GM21529 (cell line): ENCODE measurements around the gene PLXNA2.

Experiments
- ATAC-seq: cut with Tn5 transposase; IDR thresholded peaks from one replicate; pipeline ENCODE4 v1.9.1; 2021; ENCODE audit not compliant: unreplicated experiment

PLXNA2 gene

DNA sequence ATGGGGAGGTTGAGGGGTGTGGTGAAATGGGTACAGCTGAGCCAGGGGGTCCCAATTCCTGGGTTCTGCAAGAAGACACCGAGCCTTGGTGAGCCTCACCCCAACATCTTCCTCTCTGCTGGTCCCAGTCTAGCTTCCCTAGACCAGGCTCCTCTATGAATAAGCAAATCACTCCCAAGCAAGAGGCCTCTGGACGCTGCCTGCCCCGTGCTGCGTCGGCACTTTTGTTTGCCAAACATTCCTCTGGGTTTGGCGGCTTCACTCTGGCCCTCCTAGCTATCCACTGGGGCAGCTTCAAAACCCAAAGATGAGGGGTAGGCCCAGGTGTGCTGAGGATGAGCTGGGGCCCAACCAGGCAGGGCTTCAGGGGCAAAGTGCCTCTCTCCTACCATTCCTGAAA, 196.2 kb downstream of the PLXNA2 start:
- no peak for ATAC-seq

DNA sequence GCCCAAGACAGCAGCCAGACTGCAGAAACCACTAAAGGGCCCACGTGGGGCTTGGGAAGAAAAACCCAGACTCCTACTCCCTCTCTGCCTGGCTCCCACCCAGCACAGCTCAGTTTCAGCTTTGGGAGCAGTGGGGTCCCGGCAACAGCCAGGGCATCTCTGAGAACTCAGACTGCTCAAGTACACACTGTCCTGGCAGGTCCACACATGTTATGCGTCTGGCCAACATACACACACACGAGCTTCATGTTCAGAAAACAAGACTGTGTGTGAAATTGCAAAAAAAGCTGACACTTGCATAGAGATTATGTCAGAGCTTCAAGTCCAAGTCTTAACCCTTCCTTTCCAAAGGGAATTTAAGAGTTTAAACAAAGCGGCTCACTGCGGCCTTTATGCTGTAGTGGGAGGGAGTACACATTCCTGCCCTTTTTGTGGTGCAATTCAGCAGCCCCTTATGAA, 196.7 kb downstream of the PLXNA2 start:
- no peak for ATAC-seq

DNA sequence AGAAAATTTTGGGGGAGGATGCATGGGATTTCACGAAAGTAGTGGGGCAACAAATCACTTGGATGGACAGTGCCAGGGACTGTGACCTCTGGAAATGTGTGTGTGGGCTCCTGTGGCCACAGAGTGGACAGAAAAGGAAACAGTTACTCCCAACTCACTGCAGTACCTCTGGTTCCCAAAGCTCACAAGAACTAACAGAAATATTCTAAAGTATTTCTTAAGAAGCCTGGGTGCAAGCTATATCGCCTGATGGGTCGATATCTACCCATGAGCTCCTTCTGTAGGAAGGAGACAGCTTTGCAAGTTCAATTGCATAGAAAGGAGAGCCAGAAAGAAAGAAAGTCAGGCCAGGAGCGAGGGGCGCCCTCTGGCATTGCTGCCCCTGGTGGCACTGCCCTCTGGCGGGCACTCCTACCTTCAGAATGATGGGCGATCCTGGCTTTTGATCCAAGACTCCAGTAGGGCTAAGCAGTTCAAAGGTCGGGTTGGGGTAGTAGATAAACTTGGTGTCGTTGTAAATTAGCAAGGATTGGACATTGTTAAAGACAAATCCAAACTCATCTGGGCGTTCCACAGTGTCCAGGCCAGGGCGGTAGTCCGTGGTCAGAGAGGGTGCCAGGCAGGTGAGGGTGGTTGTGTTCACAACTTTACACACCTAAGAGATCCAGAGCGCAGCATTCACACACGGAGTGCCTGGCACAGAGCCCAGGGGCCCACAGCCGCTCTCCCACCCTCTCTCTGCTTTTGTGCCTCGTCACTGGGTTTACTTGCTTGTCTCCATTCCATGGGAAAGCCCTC, 198.5 kb downstream of the PLXNA2 start:
- ATAC-seq = no peak

DNA sequence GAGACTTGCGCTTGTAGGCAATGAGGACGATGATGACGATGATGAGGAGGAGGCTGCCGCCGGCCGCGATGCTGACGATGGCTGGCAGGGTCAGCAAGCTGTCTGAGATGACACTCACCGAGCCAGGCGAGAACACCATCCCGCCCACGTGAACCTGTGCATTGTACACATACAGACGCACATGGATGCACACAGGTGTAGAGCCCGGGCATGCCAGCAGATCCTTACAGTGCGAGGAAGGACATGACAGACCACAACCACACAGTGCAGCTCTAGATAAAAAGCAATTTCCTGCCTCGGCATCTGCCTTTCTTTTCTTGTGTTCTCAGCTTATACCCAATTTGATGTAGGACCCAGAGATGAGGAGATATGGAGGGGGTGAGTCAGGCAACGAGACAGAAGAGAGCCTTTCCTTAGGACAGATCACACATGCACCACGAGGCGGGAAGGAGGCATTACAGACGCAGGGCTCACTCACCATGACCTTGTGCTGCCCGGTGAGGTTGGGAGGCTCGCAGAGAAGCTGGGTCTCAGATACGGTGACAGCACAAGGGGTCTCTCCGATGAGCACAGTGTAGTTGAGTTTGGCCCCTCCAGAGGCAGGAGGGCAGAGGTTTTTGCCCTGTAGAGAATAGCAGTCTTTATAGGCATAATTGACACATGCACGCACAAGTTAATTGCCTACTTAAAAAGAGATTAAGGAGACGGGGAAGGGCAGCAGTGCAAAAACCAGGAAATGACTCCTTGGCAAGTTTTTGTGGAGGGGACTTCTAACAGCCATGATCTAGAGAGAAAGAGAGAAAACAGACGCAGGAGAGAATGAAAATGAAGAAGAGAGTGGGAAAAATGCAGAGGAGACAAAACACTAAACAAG, 199.4 kb downstream of the PLXNA2 start:
- no peak for ATAC-seq

DNA sequence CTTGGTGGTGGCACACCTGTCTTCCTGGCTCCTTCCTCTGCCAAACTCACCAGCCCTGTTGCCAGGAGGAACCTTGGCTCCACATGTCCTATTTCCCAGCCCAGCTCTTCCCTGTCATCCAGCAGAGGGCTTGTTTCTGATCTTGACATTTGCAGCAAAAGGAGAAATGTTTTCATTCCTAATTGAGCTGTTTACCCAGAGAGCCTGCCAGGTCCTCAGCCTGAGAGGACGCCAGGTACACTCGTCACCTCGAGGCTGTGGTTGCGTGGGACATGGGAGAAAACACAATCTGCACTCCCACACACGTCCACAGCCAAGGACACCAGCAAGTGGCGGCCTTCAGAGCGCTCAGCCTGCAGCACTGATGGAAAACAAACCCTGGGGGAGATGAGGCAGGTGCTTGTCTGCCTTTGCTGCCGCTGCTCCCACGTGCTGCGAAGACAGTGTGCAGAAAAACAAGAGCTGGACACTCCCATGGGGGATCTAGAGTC, 200.4 kb downstream of the PLXNA2 start:
- no peak for ATAC-seq

DNA sequence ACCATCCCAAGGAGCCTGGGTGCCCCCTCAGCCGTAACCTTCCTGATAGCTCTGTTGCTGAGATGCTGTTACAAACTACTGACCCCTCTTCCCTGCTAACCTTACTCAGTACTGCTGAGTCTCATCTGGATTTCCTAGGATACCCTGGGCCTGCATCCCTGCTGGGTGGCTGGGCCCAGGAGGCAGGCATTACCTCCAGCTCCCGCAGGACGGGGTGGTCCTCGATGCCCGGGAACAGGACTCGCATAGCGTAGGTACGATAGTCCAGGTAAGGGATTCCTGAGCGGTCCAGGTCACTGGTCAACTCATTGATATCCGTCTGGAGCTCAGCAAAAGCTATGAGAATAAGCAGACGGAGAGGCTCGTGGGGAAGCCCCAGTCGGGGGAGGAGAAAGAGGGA, 201.3 kb downstream of the PLXNA2 start:
- no peak for ATAC-seq

DNA sequence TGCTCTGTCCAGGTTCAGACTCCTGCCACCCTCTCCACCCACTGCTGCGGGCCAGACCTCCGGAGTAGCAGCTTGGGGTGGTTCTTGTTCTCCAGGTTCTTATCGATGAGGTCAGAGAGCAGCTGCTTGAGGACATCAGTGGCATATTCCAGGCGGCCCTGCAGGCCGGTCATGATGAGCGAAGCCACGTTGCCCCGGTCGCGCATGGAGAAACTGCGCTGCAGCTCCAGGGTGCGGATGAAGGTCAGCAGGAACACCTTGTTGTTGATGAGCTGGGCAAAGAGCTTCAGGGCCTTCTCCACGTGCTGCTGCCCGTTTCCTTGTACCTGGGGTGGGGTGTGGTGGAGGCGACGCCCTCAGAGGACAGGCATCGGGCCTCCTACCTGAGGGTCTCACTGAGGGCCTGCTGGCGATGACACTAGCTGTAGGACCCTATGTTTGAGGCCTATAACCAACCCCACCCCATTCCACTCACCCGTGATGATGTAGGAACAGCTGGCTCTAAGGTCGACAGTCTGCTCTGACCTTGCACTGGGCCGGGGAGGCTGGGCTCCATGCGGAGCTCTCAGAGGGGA, 202.1 kb downstream of the PLXNA2 start:
- ATAC-seq = no peak

DNA sequence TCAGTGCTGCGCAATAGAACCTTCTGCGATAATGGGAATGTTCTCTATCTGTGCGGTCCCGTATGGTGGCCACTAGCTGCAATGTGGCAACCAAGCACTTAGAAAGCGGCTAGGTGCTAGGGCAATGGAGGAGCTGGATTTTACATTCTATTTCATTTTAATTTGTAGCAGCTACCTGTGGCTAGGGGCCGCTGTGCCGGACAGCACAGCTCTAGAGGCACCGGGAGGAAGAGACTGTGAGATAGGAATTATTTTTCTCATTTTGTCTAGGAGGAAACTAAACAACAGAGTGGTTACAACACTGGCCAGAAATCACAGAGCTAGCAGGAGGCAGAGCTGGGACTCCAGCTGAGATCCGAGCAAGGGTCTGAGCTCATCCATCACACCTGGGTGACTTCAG, 202.7 kb downstream of the PLXNA2 start:
- ATAC-seq = no peak

DNA sequence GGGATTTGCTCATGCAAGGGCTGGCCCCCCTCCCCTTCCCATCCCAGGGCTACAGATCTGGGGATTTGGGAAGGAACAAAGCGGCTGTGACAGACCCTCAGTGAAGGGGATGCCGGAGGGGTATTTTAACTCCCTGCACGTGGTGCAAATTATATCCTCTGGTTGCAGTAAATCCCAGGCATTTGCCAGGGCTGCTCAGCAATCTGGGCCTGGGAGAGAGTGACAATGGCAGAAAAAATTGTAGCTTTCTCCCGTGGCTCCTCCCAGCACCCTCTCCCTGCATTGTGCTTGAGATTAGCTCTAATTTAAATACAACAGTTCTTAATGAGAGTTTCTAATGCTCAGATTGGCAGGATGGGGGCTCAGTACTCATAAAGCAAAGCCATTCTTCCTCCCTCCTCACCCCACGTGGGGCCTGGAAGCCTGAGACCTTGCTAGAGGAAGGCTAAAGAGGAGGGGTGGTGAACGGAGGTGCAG, 203.3 kb downstream of the PLXNA2 start:
- no peak for ATAC-seq

DNA sequence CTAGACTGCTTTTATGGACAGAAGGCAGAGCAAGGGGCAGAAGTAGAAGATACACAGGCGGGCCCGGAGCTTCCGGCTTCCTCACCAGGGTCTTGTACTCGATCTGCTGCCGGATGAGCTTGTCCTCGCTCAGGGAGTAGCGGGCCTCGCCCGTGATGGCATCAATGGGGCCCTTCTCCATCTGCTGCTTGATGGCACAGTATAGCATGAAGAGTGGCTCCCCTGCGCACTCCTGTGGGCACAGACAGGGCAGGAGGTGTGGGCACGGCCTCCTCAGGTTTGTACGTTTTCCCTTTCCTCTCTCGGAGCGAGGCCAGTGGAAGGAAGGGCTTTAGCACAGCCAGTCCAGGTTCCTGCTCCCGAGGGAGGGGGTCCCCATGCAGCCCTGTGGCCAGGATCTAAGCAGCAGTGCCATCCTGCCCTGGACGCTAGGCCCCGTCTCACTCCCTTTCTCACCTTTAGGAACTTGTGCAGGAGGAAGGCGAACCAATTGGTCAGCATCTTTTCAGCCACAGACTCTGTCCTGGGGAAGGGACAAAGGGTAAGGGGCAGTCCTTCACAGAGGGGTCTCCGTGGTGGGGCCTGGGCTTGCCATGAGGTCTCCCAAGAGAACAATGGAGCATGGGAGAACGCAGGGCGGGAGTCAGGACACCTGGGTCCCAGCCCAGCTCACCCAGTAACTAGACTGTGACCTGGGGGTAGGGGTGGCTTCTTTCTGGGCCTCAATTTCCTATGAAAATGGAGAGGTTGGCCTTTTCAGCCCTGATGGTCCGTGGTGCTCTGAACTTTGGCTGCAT, 204.4 kb downstream of the PLXNA2 start:
- no peak for ATAC-seq

DNA sequence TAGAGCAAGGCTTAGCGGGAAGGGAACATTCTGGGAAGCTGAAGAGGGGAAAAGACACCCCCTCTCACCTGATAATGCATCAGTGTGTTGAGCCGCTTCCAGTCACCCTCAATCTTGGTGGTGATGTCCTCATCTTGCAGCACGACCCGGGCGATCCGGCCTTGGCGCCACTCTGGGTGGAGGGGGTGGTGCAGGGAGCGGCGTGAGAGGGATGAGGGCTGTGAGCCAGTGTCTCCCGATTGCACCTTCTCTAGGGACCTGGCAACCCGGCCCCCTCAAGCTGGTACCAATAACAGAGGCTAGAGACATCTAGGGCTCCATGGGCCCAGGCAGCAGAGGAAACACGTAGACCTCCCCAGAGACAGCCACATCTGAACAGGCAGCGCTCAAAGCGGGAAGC, 205.9 kb downstream of the PLXNA2 start:
- no peak for ATAC-seq

DNA sequence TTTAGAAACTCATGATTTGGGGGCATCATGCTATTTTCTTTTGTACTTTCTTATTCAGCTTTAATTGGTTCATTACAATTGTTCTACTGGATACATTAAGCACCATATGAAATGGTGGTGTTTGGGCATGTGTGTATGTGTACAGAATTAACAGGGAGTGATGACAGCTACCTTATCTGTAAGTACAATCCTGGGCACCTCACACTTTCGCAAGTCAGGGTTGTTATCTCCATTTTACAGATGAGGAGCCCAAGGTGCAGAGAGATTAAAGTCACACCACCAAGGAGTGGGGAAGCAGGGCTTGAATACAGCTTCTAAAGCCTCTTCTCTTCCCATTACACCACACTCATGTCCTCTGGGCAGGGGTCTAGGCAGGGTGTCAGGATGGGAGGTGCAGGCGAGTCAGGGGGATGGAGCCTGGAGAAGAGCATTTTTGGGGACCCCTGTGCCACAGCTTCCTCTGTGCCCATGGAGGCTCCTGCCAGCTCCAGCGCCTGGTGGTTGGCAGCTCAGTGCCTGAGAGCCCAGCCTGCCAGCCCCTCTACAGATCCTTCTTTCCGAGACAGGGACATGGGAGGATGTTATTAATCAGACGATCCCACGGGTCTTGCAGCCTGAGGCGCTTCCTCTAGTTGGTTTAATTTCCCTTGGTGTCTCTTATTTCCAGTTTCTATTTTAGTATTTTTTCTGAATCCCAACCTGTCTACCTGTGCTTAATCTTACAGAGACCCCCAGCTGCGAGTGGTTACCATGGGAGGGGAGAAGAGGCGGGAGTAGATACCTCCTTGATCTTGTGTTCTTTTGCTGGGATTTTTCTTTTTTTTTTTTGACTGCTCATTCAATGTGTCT, 207.0 kb downstream of the PLXNA2 start:
- no peak for ATAC-seq

DNA sequence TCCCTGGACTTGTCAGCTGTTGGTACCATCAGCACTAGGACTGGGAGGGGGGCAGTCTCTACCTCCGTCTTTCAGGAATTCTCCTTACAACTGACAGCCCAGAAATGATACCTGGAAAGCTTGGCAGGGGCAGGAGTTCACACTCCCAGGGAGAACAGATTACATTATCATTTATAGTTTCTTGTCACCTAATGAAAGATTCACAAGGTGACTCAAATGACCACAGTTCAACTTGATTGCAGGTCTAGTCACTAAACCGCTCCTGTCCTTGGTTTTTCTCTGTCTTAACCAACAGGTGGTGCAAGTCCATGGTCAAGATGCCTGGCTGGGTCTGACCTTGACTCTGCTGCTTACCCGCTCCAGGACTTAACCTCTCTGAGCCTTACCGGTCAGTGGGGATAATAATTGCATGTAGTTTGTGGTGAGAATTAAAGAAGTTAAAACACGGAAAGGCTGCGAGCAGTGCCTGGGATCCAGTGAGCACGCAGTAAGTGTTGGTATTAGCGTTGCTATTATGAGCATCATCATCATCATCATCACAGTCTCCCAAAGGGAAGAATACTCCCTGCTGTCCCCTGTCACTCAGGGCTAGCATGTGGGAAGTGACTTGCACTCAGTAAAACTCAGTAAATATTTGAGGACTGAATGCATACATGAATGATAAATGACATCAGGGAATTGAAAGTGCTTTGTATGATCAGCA, 207.9 kb downstream of the PLXNA2 start:
- no peak for ATAC-seq

DNA sequence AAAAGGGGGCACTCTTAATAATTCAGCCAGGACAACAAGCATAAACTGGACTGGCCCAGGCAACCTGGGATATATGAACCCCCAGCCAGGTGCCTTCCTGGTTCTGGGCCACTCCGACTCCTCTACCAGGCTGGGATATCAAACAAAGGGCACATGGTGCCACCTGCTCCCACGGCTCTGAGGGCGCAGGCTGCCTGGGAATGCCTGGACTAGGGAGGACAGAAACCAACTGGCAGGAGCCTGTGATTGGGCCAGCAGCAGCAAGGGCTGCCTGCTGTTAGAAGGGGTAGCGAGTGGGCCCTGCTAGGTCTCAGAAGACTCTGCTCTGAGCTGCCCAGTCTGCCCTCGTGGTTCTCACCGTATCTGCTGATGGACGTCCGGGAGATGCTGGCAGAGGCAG, 210.0 kb downstream of the PLXNA2 start:
- ATAC-seq = no peak

DNA sequence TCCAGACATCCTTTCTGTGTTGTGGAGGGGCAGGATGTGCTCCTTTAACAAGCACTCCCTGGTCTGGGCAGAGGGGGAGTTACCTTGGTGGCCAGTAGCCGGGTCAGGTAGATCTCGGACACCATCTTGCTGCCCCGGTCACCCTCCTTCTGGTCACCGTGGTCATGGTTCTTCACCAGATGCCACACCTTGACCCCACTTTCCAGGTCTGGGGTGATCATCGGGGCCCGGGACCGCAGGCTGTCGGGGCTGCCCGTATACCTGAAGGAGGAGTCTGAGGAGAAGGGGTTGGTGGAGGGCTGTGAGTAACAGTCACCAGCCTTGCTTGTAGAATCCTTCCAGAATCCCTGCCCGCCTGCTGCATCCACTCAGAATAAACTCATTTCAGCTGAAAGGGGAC, 210.9 kb downstream of the PLXNA2 start:
- no peak for ATAC-seq

DNA sequence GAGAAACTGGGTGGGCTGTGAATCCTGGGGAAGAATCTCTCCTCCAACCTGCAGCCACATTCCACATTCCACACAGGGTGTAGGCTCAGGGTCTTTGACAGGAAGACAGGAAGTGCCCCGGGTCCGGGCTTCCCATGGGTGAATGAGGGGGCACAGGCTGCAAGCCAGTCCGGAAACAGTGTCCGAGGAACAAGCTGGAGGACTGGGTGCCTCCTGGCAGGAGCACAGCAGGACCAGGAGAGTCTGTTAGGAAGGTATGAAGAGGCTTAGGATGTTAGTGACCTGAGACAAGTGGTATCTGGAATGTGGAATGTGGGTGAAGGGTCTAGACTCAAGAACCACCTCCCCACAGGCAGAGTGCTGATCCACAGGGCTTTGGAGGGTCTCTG, 212.3 kb downstream of the PLXNA2 start:
- ATAC-seq = no peak

DNA sequence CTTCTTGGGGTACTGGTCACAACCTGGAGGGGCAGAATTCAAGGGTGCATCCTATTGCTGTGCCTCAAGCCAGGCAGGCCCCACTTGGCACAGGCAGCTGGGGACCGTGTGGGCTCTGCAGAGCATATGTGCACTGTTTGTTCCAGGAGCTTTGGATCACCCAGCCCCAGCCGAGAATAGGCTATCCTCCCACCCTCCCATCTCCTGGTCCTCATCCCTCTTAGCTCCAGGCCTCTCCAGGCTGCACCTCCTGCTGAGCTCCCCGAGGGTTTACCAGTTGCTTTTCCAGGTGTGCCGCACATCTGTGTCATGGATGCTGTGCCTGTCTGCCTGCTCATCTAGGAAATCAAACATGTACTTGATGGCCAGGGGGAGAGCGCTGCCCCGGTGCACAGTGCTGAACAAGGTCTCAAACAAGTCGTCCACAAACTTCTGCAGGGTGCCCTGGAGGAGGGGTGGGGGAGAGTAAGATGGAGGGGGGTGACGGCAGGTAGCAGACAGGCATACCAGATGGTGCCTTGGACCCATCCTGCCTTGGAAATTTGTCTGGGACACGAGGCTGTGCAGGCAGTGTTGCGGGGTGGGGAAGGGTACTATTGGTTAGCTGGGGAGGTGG, 212.8 kb downstream of the PLXNA2 start:
- no peak for ATAC-seq

DNA sequence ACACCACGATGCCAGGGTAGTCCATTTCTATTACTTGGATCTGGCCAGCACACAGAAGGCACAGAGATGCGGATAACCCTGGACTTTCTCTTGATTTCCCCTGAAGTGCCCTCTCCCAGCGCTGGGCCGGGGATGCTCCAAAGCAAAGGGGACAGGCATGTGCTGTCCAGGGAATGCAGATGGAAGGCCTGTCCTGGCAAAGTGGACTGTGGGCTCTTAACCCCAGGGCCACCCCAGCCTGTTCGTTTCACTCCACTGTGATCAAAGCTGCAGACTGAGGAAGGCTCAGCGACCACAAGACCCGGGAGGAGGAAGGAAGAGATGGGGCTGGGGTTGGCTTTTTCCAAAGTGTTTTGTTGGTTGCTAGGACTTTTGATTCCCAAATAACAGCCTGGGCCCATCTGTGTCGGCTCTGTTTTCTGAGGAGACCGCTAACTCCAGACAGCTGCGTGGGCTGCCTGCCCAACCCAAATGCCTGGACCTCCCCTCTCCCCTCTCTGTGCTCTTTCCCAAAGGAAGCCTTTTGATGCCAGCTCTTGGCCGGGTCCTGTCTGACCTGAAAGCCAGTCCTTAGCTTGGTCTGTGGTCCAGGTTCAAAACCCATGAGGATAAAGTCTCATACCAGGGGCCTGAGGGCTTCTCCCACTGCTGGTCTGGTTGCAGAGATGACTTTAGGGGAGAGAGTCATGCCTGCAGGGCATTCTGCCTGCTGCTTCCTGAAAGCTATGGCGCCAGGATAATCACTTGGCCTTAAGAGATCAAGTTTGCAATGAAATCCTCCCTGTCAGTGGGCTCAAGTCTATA, 213.7 kb downstream of the PLXNA2 start:
- ATAC-seq = no peak
